GM10266 (cell line): ENCODE results near the gene STX3.

Source experiments
- DNase-seq: peaks from one replicate; pipeline ENCODE4 v3.0.0; 2012; ENCODE audit errors: extremely low spot score
- CTCF ChIP-seq: IDR thresholded peaks from 2 replicates; pipeline ENCODE4 v1.5.1; 2012; ENCODE audit warnings: mild to moderate bottlenecking, low read depth; ENCODE audit not compliant: control insufficient read depth, insufficient read depth; ENCODE audit errors: missing control alignments

Gene STX3

GRCh38 chr11:59854871-59855270 is 99.7 kb downstream of the STX3 start:
- DNase-seq, result no peak
- TF ChIP-seq CTCF, result no peak
